ENCODE measurements around the gene CCDC27. TPM values are rescaled to one million over a fixed set of nuclear protein-coding genes. Genes with fewer than 3 reads are reported as not detected.

The CCDC27 gene
- total and polyA plus RNA-seq, 2 donors (not counting 1 experiment from before 2014, with no cell fraction given): not detected

- H3K9ac ChIP-seq (ENCODE audit: low read length): no peak overlapping the region
- intact Hi-C loops (cut with micrococcal nuclease): no loop called here
- no peaks in the 10 kb centered on the region for H3K4me1 ChIP-seq (ENCODE audit: control insufficient read depth in 2 of 2, insufficient read depth in 2 of 2, low read length in 2 of 2)
- H3K4me2 ChIP-seq (replicated peaks; ENCODE audit: low read depth, low read length, poor library complexity, severe bottlenecking): no peak overlapping the region
- H3K4me1 Mint-ChIP-seq: no peaks in the 10 kb centered on the region
- no peak overlapping the region for H2AFZ ChIP-seq (ENCODE audit: insufficient read depth, low read depth, low read length, poor library complexity, severe bottlenecking)
- no peak for ATAC-seq (ENCODE audit: low read depth)
- peaks cover 0 to 27% (median 0%) of the 10 kb centered on the region in 4 experiments for H3K27me3 ChIP-seq (replicated peaks in 1 of 4; ENCODE audit: control extremely low read depth in 1 of 4, control insufficient read depth in 3 of 4, insufficient read depth in 4 of 4, low read length in 3 of 4)
- no peaks in the 10 kb centered on the region for H3K9me3 Mint-ChIP-seq (ENCODE audit: insufficient read depth)
- no peak overlapping the region for H3K4me3 ChIP-seq (ENCODE audit: control extremely low read depth in 1 of 5, extremely low read depth in 1 of 5, insufficient read depth in 1 of 5, low read depth in 2 of 5, low read length in 4 of 5)
- no peaks in the 10 kb centered on the region for H3K79me2 ChIP-seq (ENCODE audit: control insufficient read depth, insufficient read depth, low read length)
- DNase-seq: no peak
- H3K4me3 Mint-ChIP-seq: no peak overlapping the region
- H3K27me3 Mint-ChIP-seq: peaks cover 12% of the 10 kb centered on the region
- no peak overlapping the region for H3K27ac ChIP-seq (ENCODE audit: low read length in 2 of 2)
- ChIA-PET CTCF (no interaction called here), POLR2A (no interaction called here)
- WGBS (ENCODE audit: insufficient coverage): 88% methylated on average over 20 of the region's 20 CpGs
- no peaks in the 10 kb centered on the region for H3K9me3 ChIP-seq (ENCODE audit: control extremely low read depth in 1 of 3, control insufficient read depth in 2 of 3, insufficient read depth in 1 of 3, low read length in 2 of 3)
- H3K36me3 ChIP-seq (replicated peaks in 1 of 2; ENCODE audit: control extremely low read depth in 1 of 2, control insufficient read depth in 1 of 2, extremely low read depth in 1 of 2, insufficient read depth in 2 of 2, low read length in 1 of 2): no peaks in the 10 kb centered on the region
- H3K27ac Mint-ChIP-seq: no peak overlapping the region
- no peak for TF ChIP-seq EZH2 (IDR thresholded peaks at IDR 0.05; ENCODE audit: borderline replicate concordance, insufficient read depth, low read depth, low read length, poor library complexity, severe bottlenecking)
- TF ChIP-seq CTCF (IDR thresholded peaks at IDR 0.05): no peak
- H4K20me1 ChIP-seq (ENCODE audit: control insufficient read depth, insufficient read depth, low read length, poor library complexity, severe bottlenecking): no peaks in the 10 kb centered on the region
Measured at GRCh38 chr1:3753656-3754454, 1.6 kb downstream of the CCDC27 start.

GRCh38 chr1:3756394-3756793, 4.1 kb downstream of the CCDC27 start:
- H3K27me3 ChIP-seq (replicated peaks in 1 of 4; ENCODE audit: control extremely low read depth in 1 of 4, control insufficient read depth in 3 of 4, insufficient read depth in 4 of 4, low read length in 3 of 4): peaks cover 0 to 27% (median 0%) of the 10 kb centered on the region in 4 experiments

More at GRCh38 chr1:3756394-3756793, 4.1 kb downstream of the CCDC27 start:
- DNase-seq (no peak), ATAC-seq (ENCODE audit: low read depth) (no peak)
- Histone ChIP-seq H3K9me3 (ENCODE audit: control extremely low read depth in 1 of 3, control insufficient read depth in 2 of 3, insufficient read depth in 1 of 3, low read length in 2 of 3) (peaks cover 0 to 9% (median 0%) of the 10 kb centered on the region in 3 donors), H2AFZ (ENCODE audit: insufficient read depth, low read depth, low read length, poor library complexity, severe bottlenecking) (no peak overlapping the region), H3K36me3 (replicated peaks in 1 of 2; ENCODE audit: control extremely low read depth in 1 of 2, control insufficient read depth in 1 of 2, extremely low read depth in 1 of 2, insufficient read depth in 2 of 2, low read length in 1 of 2) (no peaks in the 10 kb centered on the region), H3K79me2 (ENCODE audit: control insufficient read depth, insufficient read depth, low read length) (no peaks in the 10 kb centered on the region), H3K4me3 (ENCODE audit: control extremely low read depth in 1 of 5, extremely low read depth in 1 of 5, insufficient read depth in 1 of 5, low read depth in 2 of 5, low read length in 4 of 5) (no peak overlapping the region), H3K4me1 (ENCODE audit: control insufficient read depth in 2 of 2, insufficient read depth in 2 of 2, low read length in 2 of 2) (no peaks in the 10 kb centered on the region), H3K27ac (ENCODE audit: low read length in 2 of 2) (no peak overlapping the region), H4K20me1 (ENCODE audit: control insufficient read depth, insufficient read depth, low read length, poor library complexity, severe bottlenecking) (no peaks in the 10 kb centered on the region), H3K9ac (ENCODE audit: low read length) (no peak overlapping the region), H3K4me2 (replicated peaks; ENCODE audit: low read depth, low read length, poor library complexity, severe bottlenecking) (no peak overlapping the region)
- ChIA-PET CTCF (no interaction called here), POLR2A (no interaction called here)
- TF ChIP-seq EZH2 (IDR thresholded peaks at IDR 0.05; ENCODE audit: borderline replicate concordance, insufficient read depth, low read depth, low read length, poor library complexity, severe bottlenecking) (no peak), CTCF (IDR thresholded peaks at IDR 0.05) (no peak)
- WGBS (ENCODE audit: insufficient coverage): 89% methylated on average over 21 of the region's 21 CpGs
- peaks cover 27% of the 10 kb centered on the region for H3K27me3 Mint-ChIP-seq
- no peaks in the 10 kb centered on the region for H3K4me1 Mint-ChIP-seq
- no peaks in the 10 kb centered on the region for H3K9me3 Mint-ChIP-seq (ENCODE audit: insufficient read depth)
- H3K4me3 Mint-ChIP-seq: no peak overlapping the region
- intact Hi-C loops (cut with micrococcal nuclease): no loop called here
- no peak overlapping the region for H3K27ac Mint-ChIP-seq
